Adrenal gland (tissue), 12 donors: ENCODE results near the gene SYTL3. TPM values are rescaled to one million over a fixed set of nuclear protein-coding genes. Genes with fewer than 3 reads are reported as not detected.
A peak's percentile ranks its signal among the peaks of the same experiment; 100 is the strongest.
"Not testable (repeated sequence)": the region's sequence is repeated elsewhere in the genome, so short reads cannot be mapped to it uniquely, and the experiment has no call there.

Experiments
- DNase-seq, 7 donors: peaks; one replicate each; pipeline ENCODE4 v3.0.0-alpha.2; 2019 to 2020
- H3K27ac ChIP-seq, 5 donors: fragments of 200-600 bp; sonication (generic) in 4 of 5; 1 replicate in 3 of 5; 2 replicates in 2 of 5; pipeline versions ENCODE4 v1.5.1 to v1.8.0; 2016 to 2020; ENCODE audit warnings: mild to moderate bottlenecking in 1 of 5
- H3K27me3 ChIP-seq: fragments of 200-600 bp; 2 replicates; pipeline ENCODE4 v1.8.0; 2021
- H3K36me3 ChIP-seq, 2 donors: fragments of 200-600 bp; replicated peaks in 1 of 2; 1 replicate in 1 of 2; 2 replicates in 1 of 2; pipeline versions ENCODE4 v1.5.1 to v1.8.0; 2018 to 2022
- H3K4me1 ChIP-seq, 2 donors: fragments of 200-600 bp; replicated peaks in 1 of 2; 1 replicate in 1 of 2; 2 replicates in 1 of 2; pipeline versions ENCODE4 v1.5.1 to v1.8.0; 2018 to 2021
- H3K4me3 ChIP-seq, 4 donors: fragments of 200-600 bp; sonication (generic) in 3 of 4; one replicate each; pipeline ENCODE4 v1.5.1; 2016 to 2018
- H3K9me3 ChIP-seq, 3 donors: fragments of 200-600 bp; sonication (generic) in 1 of 3; replicated peaks in 1 of 3; 1 replicate in 2 of 3; 2 replicates in 1 of 3; pipeline versions ENCODE4 v1.5.1 to v1.8.0; 2016 to 2021
- CTCF ChIP-seq, 6 experiments: fragments of 450-650 bp in 4 of 6; fragments of 200-600 bp in 2 of 6; sonication (generic) in 1 of 6; IDR thresholded peaks; 1 replicate in 5 of 6; 2 replicates in 1 of 6; pipeline versions ENCODE4 v1.5.1 to v1.8.0; 2016 to 2021; ENCODE audit warnings: antibody characterized with exemption in 6 of 6, mild to moderate bottlenecking in 2 of 6, moderate library complexity in 1 of 6
- POLR2A ChIP-seq, 2 donors: fragments of 450-650 bp; IDR thresholded peaks; one replicate each; pipeline ENCODE4 v1.6.1; 2017; ENCODE audit warnings: antibody characterized with exemption in 2 of 2, mild to moderate bottlenecking in 2 of 2, moderate library complexity in 1 of 2
- WGBS, 4 donors: extraction: QIAGEN DNeasy Blood & Tissue Kit in 2 of 4; methylation state at CpG; one replicate each; pipeline versions ENCODE4 v1.1.5 to v1.1.7; 2013 to 2017; 5-methylcytosine and 5-hydroxymethylcytosine counted together
- intact Hi-C, 2 donors: fragments of 100-400 bp; cut with DNase I; formaldehyde crosslinking; loops; one replicate each; pipeline versions ENCODE4 v1.14.1 to v1.15.0; 2022 to 2023
- polyA plus RNA-seq, 3 donors: library from polyadenylated mRNA; stranded (reverse); fragments of 200-250 nt in 2 of 3; fragments of 350-450 nt in 1 of 3; fragmentation: Illumina TruSeq in 1 of 3; extraction: RNeasy Lipid Tissue Mini Kit (QIAGEN cat#74804) in 1 of 3; gene quantifications; one replicate each; pipeline ENCODE4 v1.2.3, GENCODE V29; 2013 to 2014
- total RNA-seq, 9 donors: library from RNA; depleted of rRNA in 4 of 9; stranded (reverse); fragments of >200 nt in 4 of 9; fragments of 120-200 nt in 1 of 9; fragmentation: NEBNext Ultra II Directional in 1 of 9; extraction: Animal tissue kit (Norgen Biotek cat#: 25700) in 1 of 9; gene quantifications; one replicate each; pipeline versions ENCODE4 v1.1.0 to v1.2.4, GENCODE V29; 2013 to 2023
- donor health status: healthy with polysubstance abuse.
- donor health status: Bipolar disorder and iron deficiency.
- donor health status: DM: yes; HTN: yes; CAD: no.
- donor health status: DM: no; HTN: no; CAD: no.
- donor health status: DM: no; HTN: no; CAD: no.
- donor health status: DM: yes; HTN: yes; CAD: no.

The SYTL3 gene
- total and polyA plus RNA-seq, 12 donors, result 0.94 to 3.9 (median 2.1) TPM

GRCh38 chr6:158669145-158670035 lies 19.5 kb downstream of the SYTL3 start:
- Histone ChIP-seq H3K27ac (no peak overlapping the region), H3K4me3 (no peak overlapping the region), H3K9me3 (no peaks in the 10 kb centered on the region), H3K36me3 (no peaks in the 10 kb centered on the region), H3K4me1 (no peaks in the 10 kb centered on the region), H3K27me3 (no peaks in the 10 kb centered on the region)
- WGBS, 4 donors, result 63 to 75% (median 72%) methylated on average over 7 of the region's 7 CpGs
- DNase-seq, result peak in 1 of 7 donors; percentile 42
- TF ChIP-seq POLR2A (IDR thresholded peaks at IDR 0.05) (no peak), CTCF (IDR thresholded peaks at IDR 0.05) (no peak)
- intact Hi-C loops, result no loop called here

GRCh38 chr6:158672119-158672518 lies 22.3 kb downstream of the SYTL3 start:
- 82 to 92% (median 88%) methylated on average over 8 of the region's 8 CpGs for WGBS, 4 donors

GRCh38 chr6:158672726-158673125 lies 22.9 kb downstream of the SYTL3 start:
- WGBS, 4 donors, result 90 to 97% (median 93%) methylated on average over 5 to 6 of the region's 6 CpGs

More at GRCh38 chr6:158672119-158672518, 22.3 kb downstream of the SYTL3 start:
- H3K36me3 ChIP-seq, H3K9me3 ChIP-seq, H3K4me1 ChIP-seq, H3K4me3 ChIP-seq, H3K27ac ChIP-seq, H3K27me3 ChIP-seq, intact Hi-C loops: not testable (repeated sequence)
- peak in 1 of 7 donors; percentile 24 for DNase-seq

GRCh38 chr6:158674342-158675131 lies 24.7 kb downstream of the SYTL3 start:
- Histone ChIP-seq H3K27me3 (no peaks in the 10 kb centered on the region), H3K9me3 (no peaks in the 10 kb centered on the region), H3K27ac (no peak overlapping the region), H3K4me3 (no peak overlapping the region), H3K36me3 (no peaks in the 10 kb centered on the region), H3K4me1 (no peaks in the 10 kb centered on the region)
- peak in 1 of 7 donors; percentile 49 for DNase-seq
- WGBS, 4 donors, result 89 to 94% (median 92%) methylated on average over 14 of the region's 14 CpGs
- TF ChIP-seq CTCF (IDR thresholded peaks at IDR 0.05), result no peak
- no peak for TF ChIP-seq POLR2A (IDR thresholded peaks at IDR 0.05)
- intact Hi-C loops, result no loop called here

More at GRCh38 chr6:158672726-158673125, 22.9 kb downstream of the SYTL3 start:
- Histone ChIP-seq H3K4me3 (no peak overlapping the region), H3K27ac (no peak overlapping the region), H3K27me3 (no peaks in the 10 kb centered on the region), H3K4me1 (no peaks in the 10 kb centered on the region), H3K36me3 (no peaks in the 10 kb centered on the region), H3K9me3 (no peaks in the 10 kb centered on the region)
- TF ChIP-seq POLR2A (IDR thresholded peaks at IDR 0.05) (no peak), CTCF (IDR thresholded peaks at IDR 0.05) (no peak)
- intact Hi-C loops, result no loop called here
- DNase-seq, result peak in 1 of 7 donors; percentile 35

GRCh38 chr6:158677094-158677493 lies 27.2 kb downstream of the SYTL3 start:
- intact Hi-C loops, H3K4me1 ChIP-seq, H3K27me3 ChIP-seq, H3K27ac ChIP-seq, H3K4me3 ChIP-seq, H3K9me3 ChIP-seq, DNase-seq, H3K36me3 ChIP-seq: not testable (repeated sequence)
- WGBS, 4 donors, result 95 to 98% (median 97%) methylated on average over 3 of the region's 3 CpGs
